NAMALWA (cell line): ENCODE measurements around the gene USP54.
"Not testable (repeated sequence)": the region's sequence is repeated elsewhere in the genome, so short reads cannot be mapped to it uniquely, and the experiment has no call there.

Experiments
- DNase-seq: peaks from one replicate; pipeline ENCODE4 v3.0.0-alpha.2; 2015; ENCODE audit warnings: low spot score

The USP54 gene

DNA sequence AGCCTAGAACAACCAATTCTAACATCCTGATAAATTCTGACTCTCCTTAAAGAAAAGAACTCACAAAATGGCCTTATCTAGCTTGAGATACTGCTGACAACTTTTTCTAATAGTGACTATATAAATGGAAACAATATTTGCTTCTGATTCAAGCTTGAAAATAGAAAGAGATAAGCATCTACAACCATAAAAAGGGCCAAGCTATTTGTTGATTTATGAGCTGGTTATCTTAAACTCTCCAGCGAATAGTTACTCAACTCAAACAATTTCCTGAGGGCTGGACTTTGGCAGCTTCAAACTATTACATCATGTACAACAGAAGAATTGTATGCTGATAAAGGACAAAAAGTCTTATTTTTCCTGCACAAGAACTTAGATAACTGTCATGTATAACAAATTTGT, 4.6 kb downstream of the USP54 start:
- DNase-seq: no peak

DNA sequence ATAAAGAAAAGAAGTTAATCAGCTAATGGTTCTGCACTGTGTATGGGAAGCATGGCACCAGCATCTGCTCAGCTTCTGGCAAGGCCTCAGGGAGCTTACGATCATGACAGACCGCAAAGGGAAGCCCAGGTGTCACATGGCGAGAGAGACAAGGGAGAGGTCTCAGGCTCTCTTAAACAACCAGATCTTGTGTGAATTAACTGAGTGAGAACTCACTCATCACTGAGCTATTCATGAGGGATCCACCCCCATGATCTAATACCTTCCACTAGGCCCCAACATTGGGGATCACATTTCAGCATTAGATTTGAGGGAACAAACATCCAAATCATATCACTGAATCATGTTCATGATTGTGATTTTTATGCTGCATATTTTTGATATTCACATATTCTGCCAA, 5.8 kb downstream of the USP54 start:
- DNase-seq: no peak

DNA sequence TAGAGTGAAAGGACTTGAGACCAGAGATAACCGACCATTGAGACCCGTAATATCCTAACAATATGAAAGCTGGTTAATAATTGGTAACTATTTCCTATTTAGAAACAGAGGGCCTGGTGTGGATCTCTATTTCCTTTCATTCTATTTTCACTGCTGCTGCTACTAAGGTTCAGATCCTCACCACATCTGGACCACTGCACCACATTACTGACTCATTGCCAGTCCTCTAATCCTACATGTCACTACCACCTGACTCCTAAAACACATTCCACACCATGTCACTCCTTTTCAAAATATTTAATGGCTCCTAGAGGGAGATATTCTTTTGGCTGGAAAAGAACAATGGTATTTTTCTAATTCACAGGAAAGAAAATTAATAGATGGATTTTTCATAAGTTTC, 6.4 kb downstream of the USP54 start:
- DNase-seq: no peak

DNA sequence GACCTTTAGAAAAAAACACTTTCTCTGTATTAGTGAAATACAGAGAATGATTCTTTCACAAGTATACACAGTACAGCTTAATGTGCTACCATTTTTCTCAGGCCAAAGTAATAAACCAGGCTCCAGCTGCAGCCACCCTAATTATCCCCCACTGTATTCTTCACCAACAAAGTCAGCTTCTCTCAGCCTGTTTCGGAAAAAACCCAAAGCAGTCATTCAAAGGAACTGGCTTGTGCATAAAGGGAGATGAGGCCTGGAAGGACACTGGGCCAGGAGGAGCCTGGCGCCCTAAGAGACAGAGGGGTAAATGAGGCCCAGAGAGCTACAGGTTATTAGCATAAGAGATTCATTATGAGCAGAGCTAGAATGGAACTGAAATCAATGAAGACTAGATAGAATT, 9.2 kb downstream of the USP54 start:
- DNase-seq: no peak

DNA sequence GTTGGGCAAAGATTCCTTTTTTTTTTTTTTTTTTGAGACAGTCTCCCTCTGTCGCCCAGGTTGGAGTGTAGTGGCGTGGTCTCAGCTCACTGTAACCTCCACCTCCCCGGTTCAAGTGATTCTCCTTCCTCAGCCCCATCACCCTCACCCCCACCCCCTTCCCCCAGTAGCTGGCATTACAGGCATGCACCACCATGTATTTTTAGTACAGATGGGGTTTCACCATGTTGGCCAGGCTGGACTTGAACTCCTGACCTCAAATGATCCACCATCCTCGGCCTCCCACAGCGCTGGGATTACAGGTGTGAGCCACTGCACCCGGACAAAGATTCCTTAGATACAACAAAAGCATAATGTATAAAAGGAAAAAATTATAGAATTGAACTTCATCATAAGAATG, 12.2 kb downstream of the USP54 start:
- DNase-seq: not testable (repeated sequence)

DNA sequence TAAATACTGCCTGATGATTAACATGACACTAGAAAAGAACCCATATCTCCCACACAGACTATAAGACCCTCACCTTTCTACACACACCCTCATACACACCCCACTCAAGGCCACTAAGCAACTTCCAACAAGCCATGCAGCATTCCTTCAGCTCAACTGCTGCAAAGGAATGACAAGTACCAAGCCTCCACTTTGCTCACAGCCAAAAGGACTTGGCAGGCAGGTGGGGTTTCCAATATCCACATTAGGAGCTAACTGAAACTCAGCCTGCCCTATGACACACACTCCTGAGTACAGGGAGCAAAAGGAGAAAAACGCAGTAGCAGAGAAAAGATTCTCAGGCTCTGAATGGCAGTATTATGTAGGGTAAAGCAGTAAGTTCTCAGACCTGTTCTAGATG, 13.4 kb downstream of the USP54 start:
- DNase-seq: no peak

DNA sequence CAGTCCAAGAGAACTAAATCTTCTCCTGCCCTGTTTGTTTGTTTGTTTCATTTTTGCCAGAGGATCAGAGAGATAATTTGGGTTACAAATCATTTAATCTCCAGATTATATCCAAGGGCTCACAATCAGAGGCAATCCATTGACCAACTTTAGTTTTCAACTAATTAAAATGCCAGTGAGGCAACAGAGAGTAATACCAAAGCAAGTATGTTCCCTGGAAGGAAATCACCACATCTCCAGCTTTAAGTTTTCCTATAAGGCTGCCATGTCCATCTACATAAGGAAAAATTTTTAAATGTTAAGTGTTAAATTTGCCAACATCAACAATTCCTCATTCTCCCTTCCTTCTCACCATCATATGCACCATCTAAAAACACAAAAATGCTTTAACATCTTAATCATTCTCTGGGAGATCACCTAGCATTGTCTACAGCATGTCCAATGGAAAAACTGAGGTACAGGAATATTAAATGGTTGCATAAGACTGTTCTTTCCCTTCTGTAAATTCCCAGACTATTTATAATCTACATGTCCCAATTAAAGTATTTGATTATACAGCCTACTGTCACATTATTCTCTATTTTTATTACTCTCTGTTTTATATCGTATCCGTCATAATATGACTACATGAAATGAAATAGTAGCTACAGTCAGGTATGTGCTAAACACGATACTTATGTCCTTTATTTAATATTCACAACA, 14.1 kb downstream of the USP54 start:
- no peak for DNase-seq

DNA sequence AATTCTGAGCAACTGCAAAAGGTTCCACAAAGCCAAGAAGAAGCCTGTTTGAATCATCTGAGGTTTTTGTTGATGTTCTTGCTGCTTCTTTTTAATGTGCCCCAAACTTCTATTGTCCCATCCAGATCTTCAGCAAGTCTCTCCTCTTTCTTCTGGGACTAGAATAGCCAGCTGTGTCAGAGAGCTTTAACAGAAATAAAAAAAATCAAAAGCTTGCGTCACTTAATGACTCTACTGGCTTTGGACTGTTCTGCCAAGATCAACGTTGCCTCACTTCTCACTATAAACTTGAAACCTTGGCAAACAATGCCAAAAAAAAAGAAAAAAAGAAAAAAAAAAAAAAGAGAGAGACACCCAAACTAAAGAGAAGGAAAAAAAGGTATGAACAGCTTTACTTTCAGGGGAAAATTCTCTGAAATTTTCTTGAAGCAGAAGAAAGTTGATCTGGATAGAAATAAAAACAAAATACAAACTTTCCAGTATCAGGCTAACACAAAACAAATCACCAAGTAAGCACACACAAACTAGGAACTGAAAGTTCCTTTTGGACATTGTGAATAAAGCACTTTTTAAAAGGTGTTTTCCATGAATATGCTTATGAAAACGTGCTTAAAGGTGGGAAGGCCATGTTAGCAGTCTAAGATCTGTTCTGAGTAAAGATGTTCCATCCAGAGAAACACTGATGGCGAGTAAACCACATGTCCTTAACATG, 14.8 kb downstream of the USP54 start:
- no peak for DNase-seq

DNA sequence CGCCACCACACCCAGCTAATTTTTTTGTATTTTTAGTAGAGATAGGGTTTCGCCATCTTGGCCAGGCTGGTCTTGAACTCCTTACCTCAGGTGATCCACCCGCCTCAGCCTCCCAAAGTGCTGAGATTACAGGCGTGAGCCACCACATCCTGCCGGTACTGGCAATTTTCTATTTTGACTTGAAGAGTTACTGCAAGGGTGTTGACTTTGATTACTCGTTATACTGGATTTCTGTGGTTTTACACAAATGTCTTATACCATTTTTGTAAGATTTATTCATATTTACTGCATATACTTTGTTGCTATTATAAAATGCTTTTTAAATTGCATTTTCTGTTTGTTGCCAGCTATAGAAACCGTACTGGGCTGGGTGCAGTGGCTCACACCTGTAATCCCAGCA, 24.1 kb downstream of the USP54 start:
- not testable (repeated sequence) for DNase-seq

DNA sequence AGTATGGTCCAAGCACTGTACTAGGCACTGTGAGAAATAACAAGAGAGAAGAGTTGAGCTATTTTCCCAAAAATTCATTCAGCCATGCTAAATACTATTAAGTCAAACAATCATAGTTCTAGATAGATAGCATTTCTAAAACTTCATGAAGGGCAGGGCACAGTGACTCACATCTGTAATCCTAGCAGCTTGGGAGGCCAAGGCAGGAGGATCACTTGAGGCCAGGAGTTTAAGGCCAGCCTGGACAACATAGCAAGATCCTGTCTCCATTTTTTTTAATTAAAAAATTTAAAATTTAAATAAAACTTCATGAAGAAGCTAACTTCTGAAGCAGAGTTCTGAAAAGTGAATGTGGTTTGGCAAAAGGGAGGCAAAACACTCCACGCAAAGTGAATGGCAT, 29.9 kb downstream of the USP54 start:
- DNase-seq: no peak

DNA sequence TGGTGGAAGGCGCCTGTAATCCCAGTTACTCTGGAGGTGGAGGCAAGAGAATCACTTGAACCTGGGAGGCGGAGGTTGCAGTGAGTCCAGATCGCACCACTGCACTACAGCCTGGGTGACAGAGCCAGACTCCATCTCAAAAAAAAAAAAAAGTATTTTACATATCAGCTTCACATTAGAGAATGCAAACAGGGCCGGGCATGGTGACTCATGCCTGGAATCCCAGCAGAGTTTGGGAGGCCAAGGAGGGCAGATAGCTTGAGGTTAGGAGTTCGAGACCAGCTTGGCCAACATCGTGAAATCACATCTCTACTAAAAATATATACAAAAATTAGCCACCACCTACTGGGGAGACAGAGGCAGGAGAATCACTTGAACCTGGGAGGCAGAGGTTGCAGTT, 31.6 kb downstream of the USP54 start:
- DNase-seq: no peak

DNA sequence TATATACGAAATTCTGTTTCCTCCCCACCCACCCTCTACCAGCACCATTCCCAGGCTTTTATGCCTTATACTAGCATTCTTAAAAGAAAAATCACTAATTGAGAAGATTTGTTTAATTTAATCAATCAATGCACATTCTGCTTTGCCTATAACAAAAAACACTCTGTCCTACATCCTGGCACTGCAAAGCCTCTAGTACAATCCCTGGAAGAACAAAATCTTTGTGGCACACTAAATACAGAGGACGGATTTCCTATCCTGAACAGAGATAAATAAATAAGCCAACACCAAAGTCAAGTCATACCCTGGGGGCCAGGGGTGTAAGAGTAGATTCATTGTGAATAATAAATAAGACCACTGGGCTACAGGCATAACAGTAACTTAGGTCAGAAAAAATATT, 34.3 kb downstream of the USP54 start:
- no peak for DNase-seq

DNA sequence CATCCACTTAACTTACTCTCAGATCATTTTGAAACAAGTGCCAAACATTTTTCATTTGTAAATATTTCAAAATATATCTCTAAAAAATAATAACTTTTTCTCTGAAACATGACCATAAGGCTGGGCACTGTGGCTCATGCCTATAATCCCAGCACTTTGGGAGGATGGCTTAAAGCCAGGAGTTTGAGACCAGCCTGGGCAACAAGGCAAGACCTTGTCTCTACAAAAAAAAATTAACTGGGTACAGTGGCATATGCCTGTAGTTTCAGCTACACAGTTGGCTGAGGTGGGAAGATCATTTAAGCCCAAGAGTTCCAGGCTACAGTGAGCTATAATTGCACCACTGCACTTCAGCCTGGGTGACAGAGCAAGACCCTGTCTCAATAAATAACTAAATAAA, 36.4 kb downstream of the USP54 start:
- no peak for DNase-seq

DNA sequence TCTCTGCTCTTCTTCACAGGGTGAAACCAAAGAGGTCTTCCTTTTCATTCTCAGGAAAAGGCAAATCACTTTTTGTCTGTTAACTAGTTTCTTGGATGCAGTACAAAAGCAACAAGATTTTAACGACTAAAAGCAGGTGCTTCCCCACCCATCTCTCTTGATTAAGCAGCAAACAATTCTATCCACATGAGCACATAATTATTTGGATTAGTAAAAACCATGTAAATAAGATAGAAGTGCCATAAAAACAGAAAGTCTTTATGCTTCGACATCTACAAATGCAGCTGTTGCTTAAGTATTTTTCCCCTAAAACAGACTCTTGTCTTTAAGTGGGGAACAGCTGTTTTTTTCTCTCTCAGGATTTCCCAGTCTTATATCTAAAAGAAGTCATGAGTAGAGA, 37.4 kb downstream of the USP54 start:
- DNase-seq: no peak

DNA sequence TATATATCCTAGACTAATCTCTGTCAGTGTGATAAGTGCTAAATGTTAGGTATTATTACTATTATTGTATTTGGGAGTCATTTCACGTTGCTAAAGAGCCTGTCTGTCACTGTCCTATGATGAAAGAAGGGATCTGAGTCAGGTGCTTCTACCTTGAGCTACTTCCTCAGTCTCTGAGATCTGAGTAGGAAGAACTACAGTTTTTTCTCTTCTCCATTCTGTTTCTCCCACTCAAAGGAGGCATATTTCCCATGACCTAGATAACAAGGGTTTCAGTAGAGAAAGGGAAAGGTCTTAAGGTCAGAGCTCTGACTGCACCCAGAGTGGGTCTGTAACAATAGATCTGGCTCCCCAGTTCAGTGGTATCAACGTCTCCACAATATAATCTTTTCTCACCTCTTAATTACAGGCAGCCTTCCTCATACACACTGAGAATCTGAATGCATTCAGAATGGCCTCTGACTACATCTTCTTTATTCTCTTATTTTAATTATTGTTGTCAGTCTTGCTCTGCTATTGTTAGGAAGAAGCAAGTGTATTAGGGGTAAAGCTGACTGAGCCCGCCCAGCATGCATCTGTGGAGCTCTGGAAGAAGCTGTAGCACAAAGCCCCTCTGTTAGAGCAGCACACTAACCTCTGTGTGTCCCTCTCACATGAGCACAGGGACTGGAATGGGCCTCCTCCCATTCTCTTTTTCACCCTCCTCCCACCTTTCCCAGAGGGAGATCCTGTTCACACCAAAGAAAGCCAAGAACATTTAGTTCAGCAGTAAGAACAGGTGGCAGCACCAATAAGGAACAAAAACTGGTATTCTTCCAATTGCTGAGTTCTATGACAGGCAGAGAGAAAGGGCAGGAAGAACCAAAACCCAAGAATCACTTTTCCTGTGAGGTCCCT, 38.1 kb downstream of the USP54 start:
- DNase-seq: no peak

DNA sequence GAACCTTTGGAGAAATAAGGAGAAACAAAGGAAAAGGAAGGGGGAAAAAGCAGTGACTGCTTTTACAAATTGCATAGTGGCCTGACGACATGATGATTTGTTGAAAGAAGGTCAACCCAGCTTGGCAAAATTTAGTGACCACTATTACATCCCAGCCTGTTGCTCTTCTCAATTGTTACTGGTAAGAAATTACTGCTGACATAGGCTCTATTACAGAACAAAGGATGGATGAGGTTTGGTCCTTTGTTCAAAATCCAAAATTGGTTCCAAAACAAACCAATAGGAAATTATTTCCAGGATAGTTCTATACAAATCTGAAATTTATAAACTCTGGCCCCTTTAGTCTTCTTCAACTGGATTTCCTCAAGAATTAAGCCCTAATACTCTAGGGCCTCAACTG, 39.6 kb downstream of the USP54 start:
- DNase-seq: no peak

DNA sequence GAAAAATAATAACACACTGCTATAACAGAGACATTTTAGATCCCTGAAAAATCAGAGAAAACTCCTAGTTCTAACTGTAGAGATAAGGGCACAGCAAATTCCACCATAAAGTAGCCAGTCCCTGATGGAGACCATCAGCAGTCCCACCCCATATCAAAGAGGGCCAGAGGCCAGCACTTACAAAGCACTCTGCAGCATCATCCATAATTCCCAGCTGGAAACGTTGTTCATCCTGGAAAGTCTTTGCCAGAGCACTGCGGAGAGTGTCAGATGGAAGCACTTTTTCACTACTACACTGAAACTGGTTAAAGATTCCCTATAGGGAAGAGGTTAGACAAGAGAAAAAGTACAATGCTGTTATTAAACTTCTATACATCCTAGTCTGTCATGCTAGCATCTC, 45.8 kb downstream of the USP54 start:
- DNase-seq: no peak

DNA sequence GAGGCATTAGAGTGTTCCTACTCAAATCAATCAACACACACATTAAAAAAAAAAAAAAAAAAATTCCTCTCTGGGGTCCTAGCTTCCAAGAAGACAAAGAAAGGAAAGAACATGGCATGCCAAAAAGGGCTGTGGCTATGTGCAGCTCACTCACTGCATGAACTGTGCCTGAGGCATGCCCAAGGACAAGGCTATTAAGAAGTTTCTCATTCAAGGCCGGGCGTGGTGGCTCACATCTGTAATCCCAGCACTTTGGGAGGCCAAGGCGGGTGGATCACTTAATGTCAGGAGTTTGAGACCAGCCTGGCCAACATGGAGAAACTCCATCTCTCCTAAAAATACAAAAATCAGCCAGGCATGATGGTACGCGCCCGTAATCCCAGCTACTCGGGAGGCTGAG, 53.4 kb downstream of the USP54 start:
- no peak for DNase-seq

DNA sequence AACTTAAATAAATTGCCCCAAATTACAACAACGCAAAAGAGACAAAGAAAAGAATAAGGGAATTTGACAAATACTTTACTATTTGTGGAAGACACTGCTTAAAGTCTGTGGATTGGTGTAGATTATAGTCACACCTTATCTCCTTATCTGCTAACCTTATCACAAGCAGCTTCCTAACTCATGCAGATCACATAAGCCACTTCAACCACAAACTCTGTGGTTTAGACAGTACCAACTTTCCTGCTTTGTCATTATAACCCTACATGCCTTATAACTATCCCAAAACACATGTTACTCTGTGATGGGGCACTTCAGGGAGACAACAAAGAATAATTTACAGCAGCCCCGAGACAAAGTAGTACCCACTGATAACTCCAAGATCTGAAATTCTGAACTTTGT, 53.9 kb downstream of the USP54 start:
- no peak for DNase-seq

DNA sequence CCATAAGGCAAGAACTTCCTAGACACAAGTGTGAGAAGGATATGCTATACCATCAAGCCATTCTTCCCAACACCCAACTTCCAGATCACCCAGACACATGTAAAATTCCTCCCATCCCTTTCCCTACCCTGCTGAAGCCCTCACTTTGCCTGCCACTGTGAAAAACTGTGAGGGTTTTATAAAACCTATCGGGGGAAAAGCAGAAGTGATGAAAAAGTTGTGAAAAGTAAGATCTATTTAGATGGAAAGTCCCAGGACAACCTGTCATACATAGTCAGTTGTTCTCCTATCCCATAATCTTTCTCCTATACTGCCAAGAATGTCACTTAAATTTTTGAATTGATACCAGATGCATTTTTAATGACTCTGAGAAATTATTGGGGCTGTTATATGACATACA, 56.3 kb downstream of the USP54 start:
- no peak for DNase-seq

DNA sequence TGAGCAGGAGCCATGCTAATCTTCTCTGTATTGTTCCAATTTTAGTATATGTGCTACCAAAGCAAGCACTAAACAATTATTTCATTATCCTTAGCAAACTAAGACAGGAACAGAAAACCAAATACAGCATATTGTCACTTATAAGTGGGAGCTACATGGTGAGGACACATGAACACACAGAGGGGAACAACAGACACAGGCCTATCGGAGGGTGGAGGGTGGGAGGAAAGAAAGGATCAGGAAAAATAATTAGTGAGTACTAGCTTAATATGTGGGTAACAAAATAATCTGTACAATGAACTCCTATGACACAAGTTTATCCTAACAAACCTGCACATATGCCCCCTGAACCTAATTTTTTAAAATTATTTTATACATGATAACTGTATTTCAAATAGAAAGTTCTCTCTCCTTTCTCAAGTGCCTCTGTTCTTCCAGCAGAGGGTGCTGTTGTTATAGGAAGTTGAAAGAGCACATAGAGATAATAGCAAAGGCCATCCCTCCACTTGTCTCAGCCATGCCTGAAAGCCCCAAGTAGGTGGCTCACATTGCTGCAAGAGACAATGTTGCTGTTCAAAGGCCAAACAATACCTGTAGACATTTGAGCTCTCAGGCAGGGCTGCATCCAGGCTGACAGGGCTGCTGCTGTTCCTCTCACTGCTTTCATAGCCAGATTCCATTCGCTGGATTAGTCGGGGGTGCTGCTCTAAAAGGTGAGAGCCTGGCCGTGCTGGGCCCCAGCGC, 61.9 kb downstream of the USP54 start:
- peak; percentile 74 for DNase-seq

DNA sequence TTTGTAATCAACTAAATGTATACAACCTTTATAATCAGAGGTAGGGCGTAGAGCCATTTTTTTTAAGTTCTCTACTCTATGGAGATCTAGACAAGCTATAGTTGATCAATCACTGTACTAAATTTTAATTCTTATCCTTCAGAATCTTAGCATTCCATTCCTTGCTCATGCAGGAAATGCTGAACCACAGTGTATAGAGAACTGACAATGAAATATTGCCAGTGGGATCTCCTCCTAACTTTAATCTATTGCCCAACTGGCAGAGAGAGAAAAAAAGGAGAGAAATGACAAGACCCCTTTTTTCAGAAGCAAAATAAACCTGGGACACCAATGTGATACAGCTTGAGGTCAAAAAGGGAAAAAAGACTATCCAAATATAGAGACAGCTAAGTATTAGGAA, 68.9 kb downstream of the USP54 start:
- no peak for DNase-seq
